MV-4-11 (cell line): ENCODE data around the gene CEP89.
"Not testable (repeated sequence)": the region's sequence is repeated elsewhere in the genome, so short reads cannot be mapped to it uniquely, and the experiment has no call there.

Experiments used
- DNase-seq: peaks from one replicate; lab custom pipeline; 2025; lab: John Stamatoyannopoulos, UW

The CEP89 gene

DNA sequence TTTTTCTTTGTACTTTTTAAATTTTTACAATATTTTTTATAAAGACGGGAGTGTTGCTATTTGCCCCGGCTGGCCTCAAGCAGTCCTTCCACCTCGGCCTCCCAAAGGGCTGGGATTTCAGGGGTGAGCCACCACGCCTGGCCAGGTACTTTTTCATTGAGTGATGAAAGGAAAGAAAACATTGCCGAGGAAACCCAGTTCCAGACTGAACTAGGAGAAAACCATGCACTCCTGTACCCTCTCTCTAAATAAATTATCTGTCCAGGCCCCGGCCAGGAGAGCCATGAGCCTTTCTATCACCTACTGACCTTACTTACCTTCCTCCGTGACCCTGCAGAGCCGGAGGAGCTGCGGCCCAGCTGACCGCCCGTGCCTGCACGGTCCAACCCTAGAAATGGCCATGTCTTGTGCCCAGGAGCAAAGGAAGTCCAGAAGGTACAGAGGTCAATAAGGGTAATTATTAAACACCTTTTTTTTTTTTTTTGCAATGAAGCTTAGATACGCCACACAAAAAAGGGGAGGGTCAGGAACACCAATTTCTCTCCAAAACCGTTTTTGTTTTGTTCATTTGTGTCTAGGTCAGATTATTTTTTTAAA, 102.3 kb downstream of the CEP89 start, which contains the start of gene SLC7A9:
SLC7A9 (minus strand) TSS at position 399 of the 597 bp plus-strand sequence. CDS start 1,233 bp downstream, outside the sequence.
- DNase-seq = no peak

- DNase-seq = no peak
Measured at GRCh38 chr19:32868206-32868950, 103.4 kb downstream of the CEP89 start.

DNA sequence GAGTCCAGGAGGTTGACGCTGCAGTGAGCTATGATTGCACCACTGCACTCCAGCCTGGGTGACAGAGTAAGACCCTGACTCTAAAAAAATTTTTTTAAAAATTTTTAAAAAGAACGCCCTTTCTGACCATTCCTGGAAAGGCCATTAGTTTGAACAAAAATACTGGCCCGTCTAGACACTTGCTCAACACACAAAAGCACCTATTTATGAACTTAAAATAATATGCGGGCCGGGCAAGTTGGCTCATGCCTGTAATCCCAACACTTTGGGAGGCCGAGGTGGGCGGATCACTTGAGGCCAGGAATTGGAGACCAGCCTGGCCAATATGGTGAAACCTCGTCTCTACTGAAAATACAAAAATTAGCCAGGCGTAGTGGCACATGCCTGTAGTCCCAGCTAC, 104.3 kb downstream of the CEP89 start:
- not testable (repeated sequence) for DNase-seq

DNA sequence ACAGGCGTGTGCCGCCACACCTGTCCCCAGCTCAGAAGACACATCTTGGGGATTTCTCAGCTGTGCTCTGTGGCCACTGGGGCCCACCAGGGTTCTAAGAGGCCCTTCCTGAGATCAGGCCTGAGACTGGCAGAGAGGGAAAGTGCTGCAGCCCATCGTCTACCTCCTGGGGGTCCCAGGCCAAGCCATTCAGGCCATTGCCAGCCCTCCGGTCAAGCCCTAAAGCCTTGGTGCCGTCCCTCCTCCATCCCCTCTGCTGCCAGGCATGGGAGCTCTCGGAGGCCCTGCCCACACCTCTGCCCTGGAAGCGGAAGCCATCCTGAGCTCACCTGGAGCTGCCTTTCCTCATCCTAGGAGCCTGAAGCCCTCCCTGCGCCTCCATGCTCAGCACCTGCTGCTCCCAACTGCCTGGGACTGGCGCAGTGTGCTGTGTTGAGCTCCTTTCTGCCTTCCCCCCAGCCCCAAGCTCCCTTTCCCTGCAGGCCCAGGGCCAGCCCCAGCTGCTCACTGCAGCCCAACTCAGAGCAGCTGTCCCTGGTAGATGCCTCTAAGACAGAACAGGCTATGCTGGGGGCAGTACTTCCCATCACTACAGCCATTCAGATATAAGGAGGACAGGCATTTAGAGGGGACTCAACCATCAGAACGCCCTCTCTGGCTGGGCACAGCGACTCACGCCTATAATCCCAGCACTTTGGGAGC, 105.0 kb downstream of the CEP89 start:
- no peak for DNase-seq

DNA sequence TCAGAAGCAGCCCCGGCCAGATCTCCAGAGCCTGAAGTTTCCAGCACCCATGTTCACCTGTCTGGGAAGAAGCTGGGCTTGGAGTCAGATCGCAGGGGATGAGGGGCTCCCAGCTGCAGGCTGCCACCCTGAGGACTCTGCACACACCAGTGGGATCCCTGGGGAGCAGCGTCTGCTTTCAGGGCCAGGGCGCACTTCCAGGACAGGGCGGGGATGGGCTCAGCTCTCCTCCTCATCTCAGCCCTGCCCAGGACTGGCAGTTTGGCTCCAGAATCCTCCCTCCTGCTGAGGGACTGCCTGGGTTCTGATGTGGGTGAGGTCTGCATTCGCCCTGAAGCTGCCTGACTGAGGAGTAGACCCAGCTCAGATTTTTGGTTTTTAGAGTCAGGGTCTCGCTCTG, 105.7 kb downstream of the CEP89 start:
- DNase-seq = no peak

DNA sequence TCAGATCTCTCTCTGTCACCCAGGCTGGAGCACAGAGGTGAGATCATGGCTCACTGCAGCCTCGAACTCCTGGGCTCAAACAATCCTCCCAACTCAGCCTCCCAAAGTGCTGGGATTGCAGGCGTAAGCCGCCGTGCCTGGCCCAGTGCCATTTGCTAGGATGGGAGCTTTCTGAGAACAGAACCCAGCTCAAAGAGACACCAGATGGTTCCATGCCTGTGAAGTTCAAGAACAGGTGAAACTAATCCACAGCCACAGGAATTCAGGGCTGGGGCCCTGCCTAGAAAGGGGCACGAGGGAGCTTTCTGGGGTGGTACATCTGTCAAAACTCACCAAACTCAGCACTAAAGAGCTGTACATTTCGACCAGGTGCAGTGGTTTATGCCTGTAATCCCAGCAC, 106.4 kb downstream of the CEP89 start:
- DNase-seq = no peak

DNA sequence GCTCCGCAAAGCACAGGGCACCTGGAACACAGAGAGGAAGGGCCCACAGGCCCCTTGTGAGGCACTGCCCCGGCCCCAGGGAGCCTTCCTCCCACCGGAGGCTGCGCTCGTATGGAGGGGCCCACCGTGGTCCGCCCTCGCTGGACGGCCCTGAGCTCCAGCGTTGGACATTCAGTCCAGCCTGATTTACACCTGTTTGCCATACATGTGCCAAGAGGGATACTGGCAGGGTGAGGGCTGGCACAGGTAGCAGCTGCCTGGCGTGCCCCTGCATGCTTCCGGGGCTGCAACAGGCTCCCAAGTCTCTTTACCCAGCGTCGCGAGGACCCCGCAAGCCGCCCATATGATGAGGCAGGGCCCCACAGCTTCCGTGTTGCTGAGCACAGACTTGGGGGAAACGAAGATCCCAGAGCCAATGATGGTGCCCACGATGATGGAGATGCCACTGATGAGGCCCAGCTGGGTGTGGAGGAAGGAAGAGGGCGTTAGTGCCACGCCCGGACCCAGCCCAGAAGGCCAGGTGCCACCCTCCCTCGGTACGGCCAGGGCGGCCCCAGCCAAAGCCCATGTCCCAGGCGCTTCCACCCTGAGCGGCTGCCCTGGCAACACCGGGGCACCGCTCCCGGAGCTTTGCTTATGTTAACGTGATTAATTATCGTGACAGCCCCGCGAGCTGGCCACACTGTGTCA, 107.3 kb downstream of the CEP89 start:
- DNase-seq = no peak

DNA sequence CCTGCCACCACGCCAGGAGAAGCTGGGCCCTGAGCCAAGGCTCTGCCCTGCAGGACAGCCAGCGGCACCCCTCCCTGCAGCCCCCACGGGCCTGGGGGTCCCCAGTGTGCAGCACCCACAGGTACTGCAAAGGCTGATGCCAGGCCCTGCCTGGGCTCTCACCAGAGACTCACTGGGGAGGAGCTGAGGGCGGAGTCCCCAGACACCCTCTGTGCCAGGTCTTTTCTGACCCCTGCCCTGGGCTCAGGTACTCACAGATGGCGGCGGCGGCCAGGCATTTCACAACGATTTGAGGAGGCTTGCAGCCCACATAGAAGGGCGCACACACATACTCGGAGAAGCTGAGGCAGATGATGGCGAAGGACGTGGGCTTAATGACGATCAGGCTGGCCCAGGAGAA, 107.9 kb downstream of the CEP89 start:
- DNase-seq = no peak

DNA sequence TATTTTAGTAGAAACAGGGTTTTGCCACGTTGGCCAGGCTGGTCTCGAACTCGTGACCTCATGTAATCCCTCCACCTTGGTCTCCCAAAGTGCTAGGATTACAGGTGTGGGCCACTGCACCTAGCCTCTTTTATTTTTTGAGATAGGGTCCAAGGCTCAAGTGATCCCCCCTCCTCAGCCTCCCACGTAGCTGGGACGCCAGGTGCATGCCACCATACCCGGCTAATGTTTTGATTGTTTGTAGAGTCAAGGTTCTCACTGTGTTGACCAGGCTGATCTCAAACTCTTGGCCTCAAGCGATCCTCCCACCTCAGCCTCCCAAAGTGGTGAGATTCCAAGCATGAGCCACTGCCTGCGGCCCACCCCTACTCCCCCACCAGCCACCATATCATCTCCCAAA, 108.5 kb downstream of the CEP89 start:
- DNase-seq = no peak

DNA sequence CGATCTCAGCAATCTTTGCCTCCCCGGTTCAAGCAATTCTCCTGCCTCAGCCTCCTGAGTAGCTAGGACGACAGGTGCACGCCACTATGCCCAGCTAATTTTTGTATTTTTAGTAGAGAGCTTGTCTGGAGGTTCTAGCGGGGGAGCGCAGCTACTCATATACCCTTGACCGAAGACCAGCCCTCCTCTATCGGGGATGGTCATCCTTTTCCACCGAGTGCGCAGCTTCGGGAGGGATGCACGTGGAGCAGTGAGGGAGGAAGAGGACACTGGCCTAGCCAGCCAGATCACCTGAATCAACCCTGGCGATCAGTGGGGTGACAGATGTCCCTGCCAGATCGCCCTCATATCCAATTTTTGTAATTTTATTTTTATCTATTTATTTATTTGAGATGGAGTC, 109.0 kb downstream of the CEP89 start:
- DNase-seq = no peak

- no peak for DNase-seq
Measured at GRCh38 chr19:32862173-32862572, 109.6 kb downstream of the CEP89 start.

DNA sequence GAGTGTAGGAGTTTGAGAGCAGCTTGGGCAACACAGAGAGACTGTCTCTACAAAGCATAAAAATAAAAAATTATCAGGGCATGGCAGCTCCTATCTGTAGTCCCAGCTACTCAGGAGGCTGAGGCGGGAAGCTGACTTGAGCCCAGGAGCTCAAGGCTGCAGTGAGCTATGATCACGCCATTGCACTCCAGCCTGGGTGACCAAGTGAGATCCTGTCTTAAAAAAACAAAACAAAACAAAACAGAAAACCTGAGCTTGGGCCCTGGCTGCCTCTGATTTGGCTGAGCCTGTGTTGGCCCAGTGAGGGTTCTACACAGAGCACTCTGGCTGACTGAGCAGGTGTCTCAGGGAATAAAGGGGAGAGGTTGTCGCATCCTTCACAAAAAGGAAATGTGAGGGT, 110.2 kb downstream of the CEP89 start:
- no peak for DNase-seq

DNA sequence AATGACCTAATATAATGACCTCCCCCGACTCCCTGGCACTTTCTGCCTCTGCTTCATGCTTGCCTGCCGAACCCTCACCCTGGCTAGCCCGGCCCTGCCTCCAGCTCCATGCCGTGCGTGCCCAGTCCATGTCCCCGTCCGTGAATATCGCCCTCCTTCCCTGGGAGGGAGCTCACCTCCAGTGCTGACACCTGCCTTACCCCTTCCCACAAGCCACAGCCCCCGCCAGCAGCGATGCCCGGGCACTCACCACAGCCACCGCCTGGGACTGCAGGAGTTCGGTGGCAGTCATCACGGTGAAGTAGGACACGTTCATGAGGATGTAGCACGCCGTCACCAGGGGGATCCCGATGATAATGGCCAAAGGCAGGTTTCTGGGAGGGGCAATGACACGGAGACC, 112.2 kb downstream of the CEP89 start:
- no peak for DNase-seq

DNA sequence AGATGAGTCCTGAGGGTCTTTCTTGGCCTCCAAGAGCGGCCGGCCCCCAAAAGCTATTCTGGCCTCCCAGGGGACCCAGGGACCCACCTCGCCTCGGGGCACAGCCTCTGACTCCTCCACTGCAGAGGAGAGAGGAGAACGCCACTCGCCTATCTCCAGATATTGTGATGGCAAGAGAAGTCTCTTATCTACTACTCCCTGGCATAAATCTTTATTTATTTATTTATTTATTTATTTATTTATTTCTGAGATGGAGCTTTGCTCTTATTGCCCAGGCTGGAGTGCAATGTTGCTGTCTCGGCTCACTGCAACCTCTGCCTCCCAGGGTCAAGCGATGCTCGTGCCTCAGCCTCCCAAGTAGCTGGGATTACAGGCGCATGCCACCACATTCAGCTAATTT, 113.2 kb downstream of the CEP89 start:
- no peak for DNase-seq

- no peak for DNase-seq
Measured at GRCh38 chr19:32858155-32858554, 113.6 kb downstream of the CEP89 start.

GRCh38 chr19:32857584-32857983, 114.2 kb downstream of the CEP89 start:
- no peak for DNase-seq

- not testable (repeated sequence) for DNase-seq
Measured at GRCh38 chr19:32856818-32857217, 114.9 kb downstream of the CEP89 start.

DNA sequence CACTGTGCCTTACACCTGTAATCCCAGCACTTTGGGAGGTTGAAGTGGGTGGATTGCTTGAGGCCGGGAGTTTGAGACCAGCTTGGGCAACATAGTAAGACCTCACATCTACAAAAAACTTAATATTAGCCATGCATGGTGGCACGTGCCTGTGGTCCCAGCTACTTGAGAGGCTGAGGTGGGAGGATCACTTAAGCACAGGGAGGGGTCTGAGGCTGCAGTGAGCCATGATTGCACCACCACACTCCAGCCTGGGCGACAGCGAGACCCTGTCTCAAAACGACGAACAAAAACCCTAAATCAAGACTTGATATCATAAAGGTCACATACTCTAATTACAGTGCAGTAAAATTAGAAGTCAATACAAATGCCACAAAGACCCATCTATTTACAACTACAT, 119.5 kb downstream of the CEP89 start:
- DNase-seq = no peak

GRCh38 chr19:32848035-32848434, 123.7 kb downstream of the CEP89 start:
- DNase-seq = not testable (repeated sequence)

- DNase-seq = no peak
Measured at GRCh38 chr19:32843716-32844245, 128.0 kb downstream of the CEP89 start.

DNA sequence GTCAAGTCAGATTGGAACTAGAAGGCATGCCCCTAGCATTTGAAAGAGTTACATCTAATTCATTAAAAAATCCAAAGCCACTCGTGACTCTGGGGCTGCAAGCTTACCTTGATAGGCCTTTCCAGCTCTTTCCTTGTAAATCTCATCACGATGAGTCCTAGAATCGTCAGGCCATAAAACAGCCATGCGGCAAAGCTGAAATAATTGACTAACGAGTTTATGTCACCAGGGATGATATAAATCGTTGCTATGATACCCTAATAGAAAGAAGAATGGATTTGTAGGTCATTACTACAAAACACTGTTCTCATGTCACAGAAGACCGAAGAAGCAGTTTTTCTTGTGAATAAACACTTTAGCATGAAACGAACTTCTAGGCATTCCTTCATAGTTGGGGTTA, 129.7 kb downstream of the CEP89 start:
- DNase-seq = no peak

- no peak for DNase-seq
Measured at GRCh38 chr19:32837531-32837930, 134.2 kb downstream of the CEP89 start.
